Superior temporal gyrus (tissue), 1 donor: ENCODE measurements around the gene GPRIN2.

ENCODE experiments used
- DNase-seq: peaks from one replicate; pipeline ENCODE4 v3.0.0-alpha.2; 2016; ENCODE audit errors: extremely low spot score

GPRIN2 gene

GRCh38 chr10:46549171-46550075, 7.0 kb downstream of the GPRIN2 start:
- no peak for DNase-seq

GRCh38 chr10:46548498-46549090, 7.9 kb downstream of the GPRIN2 start:
- DNase-seq, result no peak

GRCh38 chr10:46547541-46548497, 8.6 kb downstream of the GPRIN2 start:
- DNase-seq, result no peak

GRCh38 chr10:46546591-46547540, 9.6 kb downstream of the GPRIN2 start:
- DNase-seq, result no peak

- DNase-seq, result no peak
These were observed 10.4 kb downstream of the GPRIN2 start for GRCh38 chr10:46545861-46546590.

- no peak for DNase-seq
These were observed 11.3 kb downstream of the GPRIN2 start for GRCh38 chr10:46544989-46545791.

- DNase-seq, result no peak
These were observed 12.7 kb downstream of the GPRIN2 start for GRCh38 chr10:46543466-46544377.

- no peak for DNase-seq
These were observed 13.6 kb downstream of the GPRIN2 start for GRCh38 chr10:46542567-46543465.

- no peak for DNase-seq
These were observed 14.5 kb downstream of the GPRIN2 start for GRCh38 chr10:46541735-46542566.

GRCh38 chr10:46541017-46541661, 15.3 kb downstream of the GPRIN2 start:
- DNase-seq, result no peak

- no peak for DNase-seq
These were observed 15.9 kb downstream of the GPRIN2 start for GRCh38 chr10:46540412-46541016.

- DNase-seq, result no peak
These were observed 16.7 kb downstream of the GPRIN2 start for GRCh38 chr10:46539596-46540411.

- no peak for DNase-seq
These were observed 17.6 kb downstream of the GPRIN2 start for GRCh38 chr10:46538717-46539426.

- no peak for DNase-seq
These were observed 18.3 kb downstream of the GPRIN2 start for GRCh38 chr10:46538155-46538554.
